ENCODE measurements around the gene BNIP3.

Gene BNIP3

DNA sequence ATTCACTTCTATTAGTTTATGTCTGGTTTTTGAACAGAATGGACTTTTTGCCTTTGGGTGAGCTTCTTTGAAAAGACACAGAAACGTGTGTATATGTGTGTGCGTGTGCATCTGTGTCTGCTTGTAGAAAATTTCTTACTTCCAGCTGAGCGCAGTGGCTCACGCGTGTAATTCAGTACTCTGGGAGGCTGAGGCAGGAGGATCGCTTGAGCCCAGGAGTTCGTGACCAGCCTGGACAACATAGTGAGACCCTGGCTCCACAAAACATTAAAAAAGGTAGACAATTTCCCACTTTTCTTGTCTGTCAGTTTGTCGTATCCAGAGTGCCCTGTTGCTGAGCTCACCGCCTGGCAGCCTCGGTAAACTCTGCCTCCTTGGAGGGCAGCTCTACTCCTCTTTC, 55.5 kb downstream of the BNIP3 start:
- Histone ChIP-seq H3K4me3 (replicated peaks; ENCODE audit: insufficient read depth, low read length) (no peak overlapping the region), H3K27me3 (ENCODE audit: insufficient read depth, poor library complexity, severe bottlenecking) (no peaks in the 10 kb centered on the region), H3K27ac (replicated peaks) (no peak overlapping the region)
- TF ChIP-seq, protein P1, sequence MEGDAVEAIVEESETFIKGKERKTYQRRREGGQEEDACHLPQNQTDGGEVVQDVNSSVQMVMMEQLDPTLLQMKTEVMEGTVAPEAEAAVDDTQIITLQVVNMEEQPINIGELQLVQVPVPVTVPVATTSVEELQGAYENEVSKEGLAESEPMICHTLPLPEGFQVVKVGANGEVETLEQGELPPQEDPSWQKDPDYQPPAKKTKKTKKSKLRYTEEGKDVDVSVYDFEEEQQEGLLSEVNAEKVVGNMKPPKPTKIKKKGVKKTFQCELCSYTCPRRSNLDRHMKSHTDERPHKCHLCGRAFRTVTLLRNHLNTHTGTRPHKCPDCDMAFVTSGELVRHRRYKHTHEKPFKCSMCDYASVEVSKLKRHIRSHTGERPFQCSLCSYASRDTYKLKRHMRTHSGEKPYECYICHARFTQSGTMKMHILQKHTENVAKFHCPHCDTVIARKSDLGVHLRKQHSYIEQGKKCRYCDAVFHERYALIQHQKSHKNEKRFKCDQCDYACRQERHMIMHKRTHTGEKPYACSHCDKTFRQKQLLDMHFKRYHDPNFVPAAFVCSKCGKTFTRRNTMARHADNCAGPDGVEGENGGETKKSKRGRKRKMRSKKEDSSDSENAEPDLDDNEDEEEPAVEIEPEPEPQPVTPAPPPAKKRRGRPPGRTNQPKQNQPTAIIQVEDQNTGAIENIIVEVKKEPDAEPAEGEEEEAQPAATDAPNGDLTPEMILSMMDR (IDR thresholded peaks at IDR 0.05; ENCODE audit: insufficient read depth, low read length) = no peak
- TF ChIP-seq, protein P2, sequence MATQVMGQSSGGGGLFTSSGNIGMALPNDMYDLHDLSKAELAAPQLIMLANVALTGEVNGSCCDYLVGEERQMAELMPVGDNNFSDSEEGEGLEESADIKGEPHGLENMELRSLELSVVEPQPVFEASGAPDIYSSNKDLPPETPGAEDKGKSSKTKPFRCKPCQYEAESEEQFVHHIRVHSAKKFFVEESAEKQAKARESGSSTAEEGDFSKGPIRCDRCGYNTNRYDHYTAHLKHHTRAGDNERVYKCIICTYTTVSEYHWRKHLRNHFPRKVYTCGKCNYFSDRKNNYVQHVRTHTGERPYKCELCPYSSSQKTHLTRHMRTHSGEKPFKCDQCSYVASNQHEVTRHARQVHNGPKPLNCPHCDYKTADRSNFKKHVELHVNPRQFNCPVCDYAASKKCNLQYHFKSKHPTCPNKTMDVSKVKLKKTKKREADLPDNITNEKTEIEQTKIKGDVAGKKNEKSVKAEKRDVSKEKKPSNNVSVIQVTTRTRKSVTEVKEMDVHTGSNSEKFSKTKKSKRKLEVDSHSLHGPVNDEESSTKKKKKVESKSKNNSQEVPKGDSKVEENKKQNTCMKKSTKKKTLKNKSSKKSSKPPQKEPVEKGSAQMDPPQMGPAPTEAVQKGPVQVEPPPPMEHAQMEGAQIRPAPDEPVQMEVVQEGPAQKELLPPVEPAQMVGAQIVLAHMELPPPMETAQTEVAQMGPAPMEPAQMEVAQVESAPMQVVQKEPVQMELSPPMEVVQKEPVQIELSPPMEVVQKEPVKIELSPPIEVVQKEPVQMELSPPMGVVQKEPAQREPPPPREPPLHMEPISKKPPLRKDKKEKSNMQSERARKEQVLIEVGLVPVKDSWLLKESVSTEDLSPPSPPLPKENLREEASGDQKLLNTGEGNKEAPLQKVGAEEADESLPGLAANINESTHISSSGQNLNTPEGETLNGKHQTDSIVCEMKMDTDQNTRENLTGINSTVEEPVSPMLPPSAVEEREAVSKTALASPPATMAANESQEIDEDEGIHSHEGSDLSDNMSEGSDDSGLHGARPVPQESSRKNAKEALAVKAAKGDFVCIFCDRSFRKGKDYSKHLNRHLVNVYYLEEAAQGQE (IDR thresholded peaks at IDR 0.05; ENCODE audit: insufficient replicate concordance, low read depth) = no peak
- no peak for TF ChIP-seq SPI1 (IDR thresholded peaks at IDR 0.05; ENCODE audit: borderline replicate concordance, low read depth)
- TF ChIP-seq GABPA (IDR thresholded peaks at IDR 0.05; ENCODE audit: low read depth) = no peak
- TF ChIP-seq POLR2AphosphoS5 (IDR thresholded peaks at IDR 0.05; ENCODE audit: low read depth) = no peak
- DNase-seq (ENCODE audit: low read depth in 1 of 2, low spot score in 1 of 2) = no peak

DNA sequence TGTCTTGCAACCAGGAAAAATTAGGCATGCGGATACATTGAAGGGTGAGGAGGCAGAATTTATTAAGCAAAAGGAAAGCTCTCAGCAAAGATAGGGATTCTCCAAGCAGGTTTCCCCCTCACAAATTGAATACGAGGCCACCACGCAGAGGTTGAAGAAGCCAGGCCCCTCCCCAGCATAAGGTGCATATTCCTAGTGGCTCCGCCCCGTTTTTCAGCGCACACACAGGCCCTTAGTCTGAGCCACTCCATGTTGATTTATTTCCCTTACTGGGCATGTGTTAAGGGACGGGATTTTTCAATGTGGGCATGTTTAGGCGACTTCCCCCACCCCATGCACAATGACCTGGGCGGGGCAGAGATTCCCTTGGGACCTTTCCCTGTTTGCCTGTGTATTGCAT, 56.0 kb downstream of the BNIP3 start:
- no peak for DNase-seq (ENCODE audit: low read depth in 1 of 2, low spot score in 1 of 2)
- TF ChIP-seq, protein P2 (IDR thresholded peaks at IDR 0.05; ENCODE audit: insufficient replicate concordance, low read depth) = no peak
- TF ChIP-seq, protein P1 (IDR thresholded peaks at IDR 0.05; ENCODE audit: insufficient read depth, low read length) = no peak
- no peak for TF ChIP-seq GABPA (IDR thresholded peaks at IDR 0.05; ENCODE audit: low read depth)
- no peak for TF ChIP-seq POLR2AphosphoS5 (IDR thresholded peaks at IDR 0.05; ENCODE audit: low read depth)
- no peak for TF ChIP-seq SPI1 (IDR thresholded peaks at IDR 0.05; ENCODE audit: borderline replicate concordance, low read depth)
- Histone ChIP-seq H3K4me3 (replicated peaks; ENCODE audit: insufficient read depth, low read length) (no peak overlapping the region), H3K27ac (replicated peaks) (no peak overlapping the region), H3K27me3 (ENCODE audit: insufficient read depth, poor library complexity, severe bottlenecking) (no peaks in the 10 kb centered on the region)

DNA sequence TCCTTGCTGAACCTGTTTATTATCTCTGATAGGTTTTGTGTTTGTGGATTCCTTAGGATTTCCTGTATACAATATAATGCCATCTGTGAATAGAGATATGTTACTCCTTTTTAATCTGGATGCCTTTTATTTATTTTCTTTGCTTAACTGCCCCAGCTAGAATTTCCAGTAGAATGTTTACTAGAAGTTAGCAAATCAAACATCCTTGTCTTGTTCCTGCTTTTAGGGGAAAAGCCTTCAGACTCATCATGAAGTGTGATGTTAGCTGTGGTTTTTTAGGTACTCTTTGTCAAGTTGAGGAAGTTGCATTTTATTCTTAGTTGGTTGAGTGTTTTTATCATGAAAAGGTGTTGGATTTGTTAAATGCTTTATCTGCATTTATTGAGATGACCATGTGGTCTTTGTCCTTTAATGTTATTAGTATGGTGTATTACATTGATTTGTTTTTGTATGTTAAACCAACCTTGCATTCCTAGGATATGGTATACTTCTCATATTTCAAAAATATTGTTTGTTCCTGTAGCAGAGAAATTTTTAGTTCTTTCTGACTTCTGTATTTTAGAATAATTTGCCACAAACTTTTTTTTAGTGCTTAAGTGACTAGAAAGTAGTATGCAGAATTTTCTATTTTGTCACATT, 56.6 kb downstream of the BNIP3 start:
- Histone ChIP-seq H3K4me3 (replicated peaks; ENCODE audit: insufficient read depth, low read length) (no peak overlapping the region), H3K27me3 (ENCODE audit: insufficient read depth, poor library complexity, severe bottlenecking) (no peaks in the 10 kb centered on the region), H3K27ac (replicated peaks) (peak overlapping the region; percentile 31; the same call in 1 of the 2 replicates)
- no peak for DNase-seq (ENCODE audit: low read depth in 1 of 2, low spot score in 1 of 2)
- TF ChIP-seq GABPA (IDR thresholded peaks at IDR 0.05; ENCODE audit: low read depth) (no peak), POLR2AphosphoS5 (IDR thresholded peaks at IDR 0.05; ENCODE audit: low read depth) (no peak), SPI1 (IDR thresholded peaks at IDR 0.05; ENCODE audit: borderline replicate concordance, low read depth) (no peak)
- TF ChIP-seq, protein P1 (IDR thresholded peaks at IDR 0.05; ENCODE audit: insufficient read depth, low read length) = no peak
- TF ChIP-seq, protein P2 (IDR thresholded peaks at IDR 0.05; ENCODE audit: insufficient replicate concordance, low read depth) = no peak
